RWPE1 (cell line): ENCODE results near the gene KRTAP2-3.
"Not testable (repeated sequence)": the region's sequence is repeated elsewhere in the genome, so short reads cannot be mapped to it uniquely, and the experiment has no call there.

ENCODE experiments used
- CTCF ChIA-PET: fragments of 350-600 bp; sonication (Branson Sonifier 250); formaldehyde crosslinking; extraction: SDS; loops from one replicate; lab custom pipeline; 2021; lab: Yijun Ruan, JAX
- POLR2A ChIA-PET: fragments of 400-600 bp; formaldehyde crosslinking; extraction: SDS; loops from one replicate; lab custom pipeline; 2020; ENCODE audit warnings: antibody characterized with exemption; ENCODE audit not compliant: low non-redundant PET; lab: Yijun Ruan, JAX
- DNase-seq: peaks from one replicate; pipeline ENCODE4 v3.0.0; 2012; ENCODE audit warnings: low spot score
- H3K27ac ChIP-seq: fragments of 450-650 bp; 2 replicates; pipeline ENCODE4 v1.5.1; 2017
- TF ChIP-seq, protein P1 (sequence below): fragments of 450-650 bp; conservative IDR thresholded peaks from 2 replicates; pipeline ENCODE4 v1.5.1; 2017; ENCODE audit warnings: low read depth, mild to moderate bottlenecking

KRTAP2-3 gene, protein sequence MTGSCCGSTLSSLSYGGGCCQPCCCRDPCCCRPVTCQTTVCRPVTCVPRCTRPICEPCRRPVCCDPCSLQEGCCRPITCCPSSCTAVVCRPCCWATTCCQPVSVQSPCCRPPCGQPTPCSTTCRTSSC

DNA sequence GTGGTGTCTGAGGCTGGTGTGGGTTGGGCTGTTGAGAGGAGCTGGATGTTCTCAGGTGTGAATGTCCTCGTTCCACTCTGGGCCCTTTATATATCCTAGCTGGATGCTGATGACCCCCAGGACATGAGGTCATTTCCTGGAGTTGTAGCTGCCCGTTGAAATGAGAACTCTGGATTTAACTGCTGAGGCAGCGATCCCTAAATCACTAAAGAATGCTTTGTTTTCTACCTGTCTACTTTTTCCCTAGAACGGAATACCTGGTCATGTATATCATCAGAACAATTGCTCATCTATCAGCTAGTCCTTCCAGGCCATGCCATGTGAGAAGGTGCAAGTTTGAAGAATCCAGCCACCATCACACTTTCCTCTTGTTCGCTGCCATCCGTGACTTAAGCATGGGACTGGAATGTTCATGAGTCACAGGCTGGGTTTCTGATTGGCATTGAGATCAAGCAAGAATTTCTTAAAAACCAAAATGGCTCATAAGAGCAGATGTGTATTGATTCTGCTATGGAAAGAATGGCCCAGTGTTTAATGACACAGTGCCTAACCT lies at the start of gene KRTAP2-3:
Gene KRTAP2-3 (minus strand): TSS at position 63 of the 553 bp plus-strand sequence. CDS start 64 bp downstream, outside the sequence.
- DNase-seq, result peak; percentile 81
- ChIA-PET CTCF (no interaction called here), POLR2A (no interaction called here)

DNA sequence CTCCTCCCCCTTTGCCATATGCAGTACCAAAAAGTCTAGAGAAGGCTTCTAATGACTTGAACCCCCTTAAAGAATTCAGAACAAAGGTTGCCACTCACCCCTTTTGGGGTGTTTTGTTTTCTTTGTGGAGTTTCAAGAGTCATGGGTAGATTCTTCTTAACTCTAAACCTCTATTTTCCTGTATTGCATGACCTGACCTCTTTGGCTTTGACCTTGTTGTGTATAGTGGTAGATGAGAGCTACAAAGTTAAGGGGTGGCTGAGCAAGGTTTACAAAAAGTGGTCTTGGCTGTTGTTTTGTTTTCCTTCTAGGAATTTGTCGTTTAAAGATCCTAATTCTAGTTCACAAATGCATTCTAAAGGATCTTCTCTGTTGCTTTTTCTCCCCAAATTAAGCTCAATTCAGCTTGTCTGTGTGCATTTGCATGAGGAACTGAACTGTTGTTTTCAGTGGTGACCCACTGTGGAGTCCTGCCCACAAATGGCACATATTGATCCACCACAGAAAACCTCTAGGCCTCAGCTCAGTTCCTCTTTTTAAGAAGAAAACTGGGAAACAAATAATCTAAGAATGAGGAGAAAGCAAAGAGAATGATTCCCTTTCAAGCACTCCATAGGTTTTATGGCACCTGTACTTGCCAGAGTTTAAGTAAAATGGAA lies 48.9 kb upstream of the KRTAP2-3 start:
- POLR2A ChIA-PET, DNase-seq, H3K27ac ChIP-seq: not testable (repeated sequence)
- CTCF ChIA-PET, result interaction anchor here (0.7 kb wide), 1 partner anchor 305 kb away, joined by 7 read pairs; no protein-coding TSS in a partner anchor

More for the DNA sequence above, at the start of gene KRTAP2-3:
- no peak within 1 kb of the TSS for H3K27ac ChIP-seq
- TF ChIP-seq, protein P1, sequence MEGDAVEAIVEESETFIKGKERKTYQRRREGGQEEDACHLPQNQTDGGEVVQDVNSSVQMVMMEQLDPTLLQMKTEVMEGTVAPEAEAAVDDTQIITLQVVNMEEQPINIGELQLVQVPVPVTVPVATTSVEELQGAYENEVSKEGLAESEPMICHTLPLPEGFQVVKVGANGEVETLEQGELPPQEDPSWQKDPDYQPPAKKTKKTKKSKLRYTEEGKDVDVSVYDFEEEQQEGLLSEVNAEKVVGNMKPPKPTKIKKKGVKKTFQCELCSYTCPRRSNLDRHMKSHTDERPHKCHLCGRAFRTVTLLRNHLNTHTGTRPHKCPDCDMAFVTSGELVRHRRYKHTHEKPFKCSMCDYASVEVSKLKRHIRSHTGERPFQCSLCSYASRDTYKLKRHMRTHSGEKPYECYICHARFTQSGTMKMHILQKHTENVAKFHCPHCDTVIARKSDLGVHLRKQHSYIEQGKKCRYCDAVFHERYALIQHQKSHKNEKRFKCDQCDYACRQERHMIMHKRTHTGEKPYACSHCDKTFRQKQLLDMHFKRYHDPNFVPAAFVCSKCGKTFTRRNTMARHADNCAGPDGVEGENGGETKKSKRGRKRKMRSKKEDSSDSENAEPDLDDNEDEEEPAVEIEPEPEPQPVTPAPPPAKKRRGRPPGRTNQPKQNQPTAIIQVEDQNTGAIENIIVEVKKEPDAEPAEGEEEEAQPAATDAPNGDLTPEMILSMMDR, result no peak

DNA sequence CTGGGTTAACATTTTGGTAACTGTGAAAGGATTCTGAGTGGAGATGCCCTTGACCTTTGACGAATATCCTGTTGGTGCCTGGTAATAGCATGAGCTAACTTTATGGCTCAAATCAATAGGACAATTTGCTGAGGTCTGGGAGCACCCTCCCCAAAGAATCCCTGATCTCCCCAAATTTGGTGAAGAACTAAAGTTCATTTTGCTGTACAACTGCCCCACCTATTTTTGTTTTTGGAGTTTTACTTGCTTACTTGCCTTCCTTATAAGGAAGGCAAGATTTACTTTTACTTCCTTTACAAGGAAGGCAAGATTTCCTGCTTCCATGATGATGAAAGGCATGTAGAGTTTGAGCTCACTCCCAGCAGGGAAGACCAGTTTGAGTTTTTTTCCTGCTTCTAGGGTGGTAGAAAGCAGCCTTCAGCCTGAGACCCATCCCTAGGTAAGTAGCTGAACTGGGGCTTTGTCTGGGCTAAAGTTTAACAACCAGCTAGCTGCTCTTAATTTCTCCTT lies 48.1 kb upstream of the KRTAP2-3 start:
- DNase-seq, result no peak
- POLR2A ChIA-PET, result no interaction called here
- H3K27ac ChIP-seq, result no peak overlapping the region
- CTCF ChIA-PET, result interaction anchor here (0.7 kb wide), 1 partner anchor 304 kb away, joined by 7 read pairs; no protein-coding TSS in a partner anchor
- TF ChIP-seq, protein P1, result no peak

DNA sequence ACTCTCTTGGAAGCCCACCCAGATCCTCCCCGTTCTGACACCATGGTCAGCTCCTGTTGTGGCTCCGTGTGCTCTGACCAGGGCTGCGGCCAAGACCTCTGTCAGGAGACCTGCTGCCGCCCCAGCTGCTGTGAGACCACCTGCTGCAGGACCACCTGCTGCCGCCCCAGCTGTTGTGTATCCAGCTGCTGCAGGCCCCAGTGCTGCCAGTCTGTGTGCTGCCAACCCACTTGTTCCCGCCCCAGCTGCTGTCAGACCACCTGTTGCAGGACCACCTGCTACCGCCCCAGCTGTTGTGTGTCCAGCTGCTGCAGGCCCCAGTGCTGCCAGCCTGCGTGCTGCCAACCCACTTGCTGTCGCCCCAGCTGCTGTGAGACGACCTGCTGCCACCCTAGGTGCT lies 45.4 kb upstream of the KRTAP2-3 start, which contains the start of gene KRTAP4-9:
Gene KRTAP4-9 (plus strand): TSS at position 43 of the 400 bp plus-strand sequence. CDS start 0 bp downstream, at position 43.
- DNase-seq, POLR2A ChIA-PET, CTCF ChIA-PET, H3K27ac ChIP-seq: not testable (repeated sequence)

DNA sequence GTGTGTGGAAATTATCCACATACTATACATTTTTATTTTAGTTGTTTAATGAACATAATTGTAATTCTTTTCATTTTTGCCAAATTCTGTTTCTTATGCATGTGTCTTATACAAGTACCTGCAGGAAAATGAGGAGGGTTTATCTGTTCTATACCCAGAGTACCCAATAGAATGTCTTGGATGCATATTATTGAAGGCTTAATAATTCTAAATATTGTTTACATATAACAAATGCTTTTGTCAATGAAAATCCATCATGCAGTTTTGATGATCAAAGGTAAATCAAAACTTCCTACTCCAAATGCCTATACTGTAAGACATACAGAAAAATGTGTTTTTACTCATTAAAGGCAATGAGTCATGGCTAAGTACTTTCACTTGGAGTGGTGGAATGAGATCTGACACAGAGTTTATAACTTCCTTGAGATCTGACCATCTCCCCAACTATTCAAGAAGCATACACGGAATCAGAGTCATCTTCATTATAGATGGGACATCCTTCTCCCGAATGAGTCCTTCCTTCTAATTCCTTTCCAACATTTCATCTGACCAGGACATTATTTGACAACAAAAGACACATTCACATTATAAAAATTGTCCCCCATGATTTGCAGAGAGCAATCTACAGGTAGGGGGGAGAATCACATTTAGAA lies 44.6 kb upstream of the KRTAP2-3 start:
- DNase-seq, H3K27ac ChIP-seq, CTCF ChIA-PET, POLR2A ChIA-PET: not testable (repeated sequence)

DNA sequence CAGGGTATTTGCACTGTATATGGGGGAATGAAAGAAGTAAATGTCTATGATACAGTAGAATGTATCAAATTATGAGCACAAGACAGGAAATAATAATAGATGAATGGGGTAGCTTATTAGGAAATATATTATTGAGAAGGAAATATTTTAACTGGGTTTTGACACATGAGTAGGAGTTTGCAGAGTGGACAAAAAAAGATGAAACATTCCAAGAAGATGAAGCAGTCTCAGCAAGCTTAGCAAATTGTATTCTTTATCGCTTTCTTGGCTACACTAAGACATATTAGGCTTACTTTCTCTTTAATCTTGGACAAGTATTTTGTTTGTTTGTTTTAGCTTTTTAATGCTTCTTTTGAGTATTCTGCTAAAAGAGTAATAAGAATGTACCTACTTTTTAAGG lies 44.0 kb upstream of the KRTAP2-3 start:
- POLR2A ChIA-PET, result no interaction called here
- no peak overlapping the region for H3K27ac ChIP-seq

DNA sequence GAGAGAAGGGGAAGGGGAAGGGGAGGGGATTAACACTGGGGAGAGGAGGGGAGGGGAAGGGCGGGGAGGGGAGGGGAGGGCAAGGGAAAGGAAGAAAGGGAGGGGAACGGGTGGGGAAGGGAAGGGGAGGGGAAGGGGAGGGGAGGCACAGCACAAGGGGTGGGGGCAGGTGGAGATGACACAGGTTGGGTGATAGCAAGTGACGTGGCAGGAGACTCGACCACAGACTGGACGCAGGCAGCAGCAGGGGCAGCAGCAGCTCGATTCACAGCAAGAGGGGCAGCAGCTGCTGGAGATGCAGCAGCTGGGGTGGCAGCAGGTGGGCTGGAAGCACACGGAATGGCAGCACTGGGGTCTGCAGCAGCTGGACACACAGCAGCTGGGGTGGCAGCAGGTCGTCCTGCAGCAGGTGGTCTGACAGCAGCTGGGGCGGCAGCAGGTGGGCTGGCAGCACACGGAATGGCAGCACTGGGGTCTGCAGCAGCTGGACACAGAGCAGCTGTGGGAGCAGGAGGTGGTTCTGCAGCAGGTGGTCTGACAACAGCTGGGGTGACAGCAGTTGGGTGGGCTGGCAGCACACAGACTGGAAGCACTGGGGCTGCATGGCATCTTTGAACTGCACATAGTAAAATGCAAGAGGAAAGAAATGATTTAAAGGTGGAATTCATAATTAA lies 41.8 kb upstream of the KRTAP2-3 start, which contains the start of gene KRTAP4-16:
Gene KRTAP4-16 (minus strand): TSS at position 624 of the 674 bp plus-strand sequence. CDS start 0 bp downstream, at position 624.
- DNase-seq, result no peak
- POLR2A ChIA-PET, result no interaction called here
- TF ChIP-seq, protein P1, result no peak
- CTCF ChIA-PET, result no interaction called here
- no peak within 1 kb of the TSS for H3K27ac ChIP-seq

More for the DNA sequence above, 44.0 kb upstream of the KRTAP2-3 start:
- no peak for DNase-seq
- CTCF ChIA-PET, result no interaction called here
- TF ChIP-seq, protein P1, result no peak

DNA sequence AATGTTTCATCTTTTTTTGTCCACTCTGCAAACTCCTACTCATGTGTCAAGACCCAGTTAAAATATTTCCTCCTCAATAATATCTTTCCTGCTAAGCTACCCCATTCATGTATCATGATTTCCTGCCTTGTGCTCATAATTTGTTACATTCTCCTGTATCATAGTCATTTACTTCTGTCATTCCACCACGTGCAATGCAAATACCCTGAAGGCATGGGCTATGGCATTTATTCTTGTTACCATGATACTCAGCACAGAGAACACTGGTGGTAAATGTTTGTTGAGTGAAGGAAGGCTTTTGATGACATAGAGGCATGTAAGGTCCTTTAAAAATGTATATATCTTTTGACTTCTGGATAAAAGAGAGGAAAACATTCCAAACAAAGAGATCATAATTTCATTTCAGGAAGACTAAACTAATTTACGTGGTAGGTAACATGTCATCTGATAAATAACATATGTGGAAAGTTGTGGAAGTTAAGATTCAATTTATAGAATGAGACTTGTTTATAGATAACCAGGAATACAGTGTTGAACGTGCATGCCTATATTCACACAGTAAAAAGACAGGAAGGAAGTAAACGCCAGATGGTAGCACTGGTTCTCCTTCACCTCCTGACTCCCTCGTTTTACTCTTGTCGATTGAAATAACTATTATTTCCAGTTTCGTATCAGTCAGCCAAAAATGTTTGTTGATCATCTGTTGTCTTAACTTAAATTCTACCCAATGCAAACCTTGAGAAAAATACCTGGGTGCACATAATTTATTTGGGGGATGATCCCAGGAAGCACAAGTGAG lies 40.0 kb upstream of the KRTAP2-3 start:
- DNase-seq, result peak; percentile 46
- POLR2A ChIA-PET, result interaction anchor here (0.6 kb wide), 1 partner anchor 157 kb away, joined by 3 read pairs; no protein-coding TSS in a partner anchor
- H3K27ac ChIP-seq, CTCF ChIA-PET: not testable (repeated sequence)
